HL-60/S4 treated with phorbol 12-myristate 13-acetate at 8.2 ng/mL for 4 days and 3 days (cell line): ENCODE data around the gene NELFA.

Experiments
- in situ Hi-C: fragments of 300-500 bp; cut with MboI; formaldehyde crosslinking; loops from 2 replicates; pipeline ENCODE4 v1.15.0; 2022; ENCODE audit warnings: low sequenced_read_pairs

Gene NELFA

DNA sequence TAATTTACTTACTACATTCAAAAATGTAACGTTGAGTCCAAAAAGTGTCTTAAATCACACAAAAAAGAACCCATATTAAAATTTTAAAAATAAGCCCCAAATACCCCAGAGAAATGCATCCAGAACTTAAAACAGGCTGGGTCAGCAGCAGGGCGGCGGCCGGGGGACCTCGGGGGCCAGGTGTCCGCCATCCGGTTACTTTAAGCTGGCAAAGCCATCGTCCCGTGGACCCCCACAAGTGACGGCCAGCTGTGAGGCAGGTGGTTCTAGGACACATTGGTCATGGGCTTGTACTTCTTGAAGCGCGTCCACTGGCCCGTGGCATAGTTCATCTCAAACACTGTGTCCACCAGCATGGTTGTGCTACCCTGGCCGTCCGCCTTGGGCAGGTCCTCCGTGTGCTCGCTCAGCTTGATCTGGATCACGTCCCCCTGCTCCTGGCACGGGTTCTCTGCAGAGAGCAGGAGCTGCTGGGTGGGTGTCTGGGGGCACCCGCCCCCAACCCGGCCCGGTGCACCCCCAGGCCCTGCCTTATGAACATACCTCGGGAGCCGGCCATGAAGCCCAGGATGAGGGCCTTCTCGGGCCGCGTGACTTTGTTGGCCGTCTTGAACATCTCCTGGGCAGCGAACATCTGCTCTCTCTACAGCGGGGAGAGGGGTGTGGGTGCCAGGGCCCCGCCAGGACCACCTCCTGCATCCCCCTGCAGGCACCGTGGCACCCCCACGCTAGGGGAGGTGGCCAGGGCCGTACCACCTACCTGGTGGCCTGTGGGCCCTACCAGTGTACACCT is 25.5 kb downstream of the NELFA start:
- in situ Hi-C loops = no loop called here

DNA sequence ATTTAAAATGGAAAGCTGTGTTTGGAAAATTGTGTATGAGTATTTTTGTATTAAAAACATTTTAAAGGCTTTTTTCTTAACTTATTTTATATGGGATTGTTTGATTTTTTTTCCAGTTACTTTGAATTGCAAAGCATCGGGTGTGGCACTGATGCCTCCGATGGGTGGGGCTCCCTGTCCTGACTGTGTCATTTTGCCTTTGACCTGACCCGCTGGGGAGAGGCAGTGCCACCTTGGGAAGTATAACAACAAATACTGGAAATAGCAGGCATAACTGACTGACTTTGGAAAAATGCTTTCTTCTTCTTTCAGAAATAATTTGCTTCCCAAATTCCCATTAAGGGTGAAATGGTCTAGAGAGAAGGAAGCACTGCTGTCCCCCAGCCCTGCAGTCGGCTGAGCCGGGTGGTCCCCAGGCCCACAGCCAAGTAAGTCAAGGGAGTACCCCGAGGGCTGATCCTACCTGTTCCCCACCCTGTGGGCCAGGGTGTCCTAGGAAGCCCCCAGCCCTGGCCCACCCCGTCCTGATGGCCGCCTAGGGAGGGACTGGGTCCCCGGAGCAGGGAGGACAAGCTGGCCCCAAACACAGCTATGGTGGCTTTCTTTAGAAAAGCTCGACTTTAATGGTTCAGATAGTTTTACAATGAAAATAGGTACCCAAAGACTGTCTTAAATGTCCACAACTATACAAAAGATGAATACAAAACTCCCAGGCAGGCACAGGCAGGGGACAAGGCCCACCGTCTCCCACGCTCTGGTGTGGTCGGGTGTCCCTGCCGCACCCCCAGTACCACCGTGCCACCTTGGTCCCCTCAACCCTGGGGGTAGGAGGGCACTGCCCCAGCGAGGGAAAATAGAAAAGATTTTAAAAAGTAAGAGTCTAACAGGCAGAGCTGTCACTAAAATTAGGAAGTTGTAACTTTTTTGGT is 26.4 kb downstream of the NELFA start:
- in situ Hi-C loops = no loop called here

DNA sequence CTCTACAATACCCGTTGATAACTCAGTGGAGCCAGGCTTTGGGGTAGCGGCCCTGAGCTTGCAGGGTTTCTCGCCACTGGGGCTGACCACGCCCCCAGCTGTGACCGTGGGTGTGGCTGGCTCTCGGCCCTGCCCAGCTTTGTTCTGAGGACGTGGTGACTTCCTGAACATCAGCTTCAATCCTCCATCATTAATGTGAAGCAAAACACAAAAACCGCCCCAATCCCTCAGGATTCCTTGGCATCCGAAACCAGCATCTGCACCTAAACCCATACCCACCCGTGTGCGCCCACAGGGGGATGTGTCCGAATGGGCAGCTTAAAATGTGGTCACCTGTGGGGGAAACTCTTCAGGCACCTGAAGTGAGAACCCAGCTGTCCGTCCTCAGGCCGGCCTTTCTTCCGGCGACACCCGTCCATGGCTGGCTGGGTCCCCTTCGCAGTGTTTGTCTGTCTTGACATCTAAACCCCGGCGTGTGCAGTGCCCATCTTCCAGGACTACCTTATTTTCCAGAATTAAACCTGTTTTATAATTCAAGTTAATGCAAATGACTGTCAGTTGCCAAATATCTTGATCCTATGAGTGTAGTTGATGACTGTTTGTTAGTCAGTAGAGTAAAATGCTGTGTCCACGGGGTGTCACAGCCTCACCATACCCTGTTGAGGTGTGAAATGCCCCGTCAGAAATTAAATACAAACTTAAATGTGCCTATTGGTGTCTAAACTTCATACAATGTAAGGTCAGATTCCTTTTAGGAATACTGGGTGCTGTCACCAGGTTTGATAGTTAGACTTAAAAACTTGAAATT is 27.3 kb downstream of the NELFA start:
- in situ Hi-C loops = no loop called here

DNA sequence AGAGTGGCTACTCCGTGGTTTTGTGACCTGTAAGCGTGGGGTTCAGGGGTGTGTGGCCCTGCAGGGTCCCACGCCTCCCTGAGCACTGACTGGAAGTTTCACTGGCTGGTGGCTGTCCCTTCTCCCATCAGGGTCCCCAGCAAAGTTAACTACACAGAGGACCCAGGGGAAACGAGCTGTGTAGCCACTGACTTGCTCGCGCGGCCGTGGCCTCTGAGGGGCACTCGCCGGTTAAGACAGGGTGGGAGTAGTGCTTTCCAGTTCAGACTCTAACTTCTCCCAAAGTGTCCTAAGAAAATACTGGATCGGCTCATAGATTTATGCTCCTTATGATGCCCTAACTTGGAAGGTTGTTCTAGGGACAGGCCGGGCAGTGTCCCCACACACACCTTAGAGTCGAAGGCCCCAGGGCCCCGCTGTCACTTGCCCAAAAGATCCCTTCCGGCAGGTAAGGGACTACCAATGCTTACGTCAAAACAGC is 28.2 kb downstream of the NELFA start:
- in situ Hi-C loops = no loop called here

DNA sequence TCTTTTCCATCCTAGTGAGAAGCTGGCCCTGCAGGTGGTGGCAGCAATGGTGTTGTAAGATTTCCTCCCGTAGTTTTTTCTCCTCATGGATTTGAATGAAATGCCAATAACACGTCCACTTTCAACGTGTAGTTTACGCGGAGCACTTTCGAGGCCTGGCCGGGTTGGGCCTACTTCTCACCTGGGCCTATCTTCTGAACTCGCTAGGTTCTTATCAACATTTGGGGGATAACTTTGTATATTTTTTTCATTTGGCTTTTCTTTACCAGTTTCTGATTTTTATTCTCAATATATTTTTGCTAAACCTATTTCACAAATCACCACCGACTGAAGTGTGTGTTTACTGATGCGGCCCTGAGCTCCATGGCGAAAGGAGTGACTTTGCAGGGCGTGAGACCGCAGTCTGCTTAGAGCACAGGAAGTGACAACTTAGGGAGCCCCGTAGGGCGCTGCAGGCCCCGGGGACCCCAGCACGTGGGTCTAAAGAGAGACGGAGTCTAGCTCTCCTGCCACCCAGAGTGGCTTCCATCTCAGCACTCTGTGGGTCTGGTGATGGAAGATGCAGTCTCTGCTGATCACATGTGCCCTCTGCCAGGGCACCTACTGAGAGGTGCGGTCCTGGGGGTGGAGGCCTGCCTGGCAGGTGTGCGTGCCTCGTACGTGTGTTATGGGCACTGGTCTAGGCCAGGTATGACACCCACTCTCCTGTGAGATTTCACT is 29.1 kb downstream of the NELFA start:
- in situ Hi-C loops = no loop called here

DNA sequence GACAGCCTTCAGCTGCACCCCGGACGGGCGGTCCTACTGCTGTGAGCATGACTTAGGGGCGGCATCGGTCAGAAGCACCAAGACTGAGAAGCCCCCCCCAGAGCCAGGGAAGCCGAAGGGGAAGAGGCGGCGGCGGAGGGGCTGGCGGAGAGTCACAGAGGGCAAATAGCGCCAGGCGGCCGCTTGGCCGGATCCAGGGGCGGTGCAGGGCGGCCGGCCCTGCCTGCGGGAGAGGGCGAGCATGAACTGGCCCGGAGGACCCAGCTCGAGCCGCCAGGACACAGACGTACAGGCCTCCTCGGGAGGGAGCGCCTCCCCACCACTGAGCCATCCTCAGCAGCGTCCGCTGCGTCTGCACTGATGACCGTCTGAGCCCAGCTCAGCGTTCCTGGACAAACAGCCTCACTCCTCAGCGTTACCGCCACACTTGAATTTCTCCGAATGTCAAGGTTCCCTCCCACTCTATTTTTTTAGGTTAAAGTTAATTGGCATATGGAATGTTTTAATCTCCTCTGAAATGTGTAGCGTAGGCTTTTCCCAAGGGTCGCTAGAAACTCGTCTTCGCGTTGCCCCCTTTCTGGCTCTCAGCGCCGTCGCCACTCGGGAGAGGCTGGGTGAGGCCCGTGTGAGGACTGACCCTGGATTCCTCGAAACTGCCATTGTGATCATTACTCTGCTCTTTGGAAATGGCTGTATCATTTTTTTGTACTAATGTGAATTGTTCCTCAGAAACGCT is 29.9 kb downstream of the NELFA start:
- in situ Hi-C loops = no loop called here

DNA sequence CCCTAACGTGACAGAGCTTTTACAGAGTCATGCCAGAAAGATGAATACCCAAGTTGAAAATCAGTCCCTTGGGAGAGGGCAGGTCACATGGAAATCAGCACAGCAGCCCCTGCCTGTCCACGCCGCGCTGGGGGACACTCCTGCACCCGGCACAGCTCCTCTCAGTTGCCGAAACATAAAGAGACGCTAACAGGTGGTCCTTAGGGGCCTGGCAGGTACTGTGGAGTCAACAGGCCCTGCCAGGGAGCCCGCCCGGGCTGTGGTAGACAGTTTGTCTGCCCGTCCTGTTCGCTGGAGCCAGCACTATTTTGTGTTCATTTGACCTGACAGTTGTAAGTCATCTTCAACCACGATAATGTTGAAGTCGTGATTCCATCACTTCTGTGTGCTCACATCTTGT is 30.5 kb downstream of the NELFA start:
- in situ Hi-C loops = no loop called here

DNA sequence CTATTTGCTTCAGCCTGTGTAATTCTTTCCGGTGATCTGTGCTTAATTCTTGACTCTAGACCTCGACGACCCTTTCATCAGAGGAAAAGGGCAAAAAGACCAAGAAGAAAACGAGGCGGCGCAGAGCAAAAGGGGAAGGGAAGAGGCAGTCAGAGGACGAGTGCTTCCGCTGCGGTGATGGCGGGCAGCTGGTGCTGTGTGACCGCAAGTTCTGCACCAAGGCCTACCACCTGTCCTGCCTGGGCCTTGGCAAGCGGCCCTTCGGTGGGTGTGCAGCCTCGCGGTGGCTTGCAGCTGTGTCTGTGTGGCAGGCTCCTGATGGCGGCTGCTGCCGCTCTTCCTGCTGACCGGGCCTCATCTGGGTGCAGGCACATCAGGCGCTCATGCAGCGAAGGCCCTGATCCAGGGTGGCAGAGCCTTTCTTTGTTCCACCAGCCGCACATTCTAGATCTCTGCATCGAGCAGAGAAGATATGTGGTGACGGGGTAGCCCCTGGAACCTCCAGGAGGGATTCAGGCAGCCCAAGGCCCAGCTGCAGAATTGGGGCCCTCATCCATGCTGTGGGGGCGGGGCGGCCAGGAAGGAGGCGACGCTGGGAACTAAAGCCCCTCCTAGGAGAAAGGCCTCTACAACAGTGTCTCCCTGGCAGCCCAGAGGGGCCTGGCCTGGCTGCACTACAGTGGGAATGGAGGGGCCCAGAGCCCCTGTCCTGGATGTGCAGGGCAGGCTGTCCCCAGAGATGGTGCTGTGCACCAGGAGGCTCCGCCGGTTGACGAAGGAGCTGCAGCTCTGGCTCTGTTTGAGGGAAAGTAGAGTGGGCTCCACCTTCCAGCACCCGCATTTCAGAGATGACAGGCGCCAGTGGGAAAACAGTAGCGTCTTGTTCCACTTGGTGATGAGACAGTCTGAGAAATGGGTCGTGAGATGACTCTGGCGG is 32.1 kb downstream of the NELFA start:
- in situ Hi-C loops = no loop called here

DNA sequence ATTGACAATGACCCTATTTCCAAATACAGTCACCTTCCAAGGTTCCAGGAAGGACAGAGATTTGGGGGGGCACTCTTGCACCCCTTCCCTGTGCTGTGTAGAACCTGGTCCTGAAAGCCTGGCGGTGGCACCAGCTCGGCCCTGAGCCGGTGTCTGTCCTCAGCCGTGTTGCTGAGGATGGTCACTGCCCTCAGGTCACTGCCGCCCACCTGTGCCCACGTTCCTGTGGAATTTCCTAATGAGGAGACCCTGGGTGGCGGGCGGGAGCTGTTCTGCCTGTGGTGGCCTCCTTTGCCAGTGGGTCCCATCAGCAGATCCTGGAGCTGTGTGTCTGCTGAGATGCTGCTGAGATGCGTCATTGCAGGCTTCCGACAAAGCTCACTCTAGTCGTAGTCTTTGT is 32.9 kb downstream of the NELFA start:
- in situ Hi-C loops = no loop called here

DNA sequence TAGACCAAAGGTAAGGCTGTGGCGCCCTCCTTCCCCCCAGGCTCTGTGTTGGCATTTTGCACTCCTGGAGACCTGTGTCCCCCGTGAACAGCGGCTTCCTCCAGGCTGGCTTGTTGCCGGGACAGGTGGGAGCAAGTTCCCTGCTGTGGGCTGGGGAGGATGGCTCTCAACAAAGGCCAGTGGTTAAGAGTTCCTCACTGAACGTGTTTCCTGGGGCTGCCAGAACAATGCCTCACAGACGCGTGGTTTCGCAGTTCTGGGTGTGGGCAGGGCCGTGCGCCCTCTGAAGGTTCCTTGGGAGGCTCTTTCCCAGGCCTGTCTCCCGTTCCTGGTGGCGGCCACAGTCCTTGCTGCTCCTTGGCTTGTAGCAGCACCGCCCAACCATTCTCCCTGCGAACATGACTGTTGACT is 33.4 kb downstream of the NELFA start:
- in situ Hi-C loops = no loop called here

DNA sequence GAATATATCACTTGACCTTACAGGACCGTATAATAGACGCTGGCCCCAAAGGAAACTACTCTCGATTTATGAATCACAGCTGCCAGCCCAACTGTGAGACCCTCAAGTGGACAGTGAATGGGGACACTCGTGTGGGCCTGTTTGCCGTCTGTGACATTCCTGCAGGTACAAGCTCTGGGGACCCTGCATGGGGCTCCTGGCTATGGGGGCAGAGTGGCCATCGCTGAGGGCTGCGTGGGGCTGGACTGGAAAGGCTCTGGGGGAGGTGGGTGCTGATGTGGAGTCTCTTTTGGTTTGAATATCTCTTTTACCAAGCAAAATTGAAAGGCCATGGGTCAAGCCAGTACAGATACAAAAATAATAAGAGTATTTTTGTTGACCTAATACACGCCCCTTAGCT is 33.9 kb downstream of the NELFA start:
- in situ Hi-C loops = no loop called here

DNA sequence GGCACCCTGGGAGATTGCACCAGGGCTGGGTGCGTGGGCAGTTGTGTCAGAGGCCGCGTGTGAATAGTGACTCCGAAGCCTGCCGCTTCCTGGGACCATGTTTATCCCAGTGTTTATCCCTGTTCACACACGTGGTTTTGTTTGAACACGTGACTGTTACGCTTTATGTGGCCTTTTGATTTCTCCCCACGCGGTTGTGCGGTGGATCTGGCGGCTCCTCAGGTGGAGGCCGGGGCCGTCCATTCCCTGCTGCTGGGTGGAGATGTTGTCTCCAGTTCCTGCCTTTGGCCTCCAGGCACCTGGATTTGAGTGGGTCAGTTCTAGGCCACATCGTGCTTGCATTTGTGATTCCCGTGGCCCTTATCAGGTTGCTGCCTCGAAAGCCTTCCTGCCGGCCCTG is 35.1 kb downstream of the NELFA start:
- in situ Hi-C loops = no loop called here

DNA sequence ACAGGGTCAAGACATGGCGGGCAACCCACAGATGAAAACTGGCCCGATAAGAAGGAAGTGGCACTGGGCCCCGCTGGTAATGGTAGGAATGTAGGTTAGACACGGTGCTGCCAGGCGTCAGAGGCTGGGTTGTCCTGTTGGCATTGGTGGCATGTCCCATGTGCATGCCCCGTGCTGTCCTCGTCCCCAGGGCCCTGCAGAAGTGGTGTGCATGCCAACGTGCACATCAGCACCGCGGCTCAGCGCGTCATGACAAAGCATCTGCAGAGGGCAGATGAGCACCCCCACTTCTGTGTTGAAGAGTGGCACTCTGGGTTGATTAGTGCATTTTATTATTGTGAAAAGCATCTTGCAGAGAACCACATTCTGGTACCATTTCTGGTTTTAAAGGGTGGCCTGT is 35.6 kb downstream of the NELFA start:
- in situ Hi-C loops = no loop called here

DNA sequence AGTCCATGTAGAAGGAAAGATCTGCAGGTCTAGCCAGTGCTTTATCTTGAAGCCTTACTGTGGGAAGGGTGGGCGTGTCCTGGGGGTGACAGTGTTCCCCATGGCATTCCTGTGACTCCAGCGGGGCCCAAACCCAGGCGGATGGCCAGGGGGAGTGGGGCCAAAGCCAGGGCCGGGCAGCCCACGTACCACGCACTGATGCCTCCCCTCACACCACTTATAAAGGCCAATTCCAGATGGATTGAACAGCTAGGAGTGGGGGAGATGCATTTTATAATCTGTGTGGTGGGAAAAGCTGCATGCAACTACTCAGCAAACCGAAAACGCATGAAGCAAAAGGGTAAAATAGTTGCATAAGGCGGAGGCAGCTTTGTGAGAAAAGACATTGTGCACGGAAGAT is 36.4 kb downstream of the NELFA start:
- in situ Hi-C loops = no loop called here

DNA sequence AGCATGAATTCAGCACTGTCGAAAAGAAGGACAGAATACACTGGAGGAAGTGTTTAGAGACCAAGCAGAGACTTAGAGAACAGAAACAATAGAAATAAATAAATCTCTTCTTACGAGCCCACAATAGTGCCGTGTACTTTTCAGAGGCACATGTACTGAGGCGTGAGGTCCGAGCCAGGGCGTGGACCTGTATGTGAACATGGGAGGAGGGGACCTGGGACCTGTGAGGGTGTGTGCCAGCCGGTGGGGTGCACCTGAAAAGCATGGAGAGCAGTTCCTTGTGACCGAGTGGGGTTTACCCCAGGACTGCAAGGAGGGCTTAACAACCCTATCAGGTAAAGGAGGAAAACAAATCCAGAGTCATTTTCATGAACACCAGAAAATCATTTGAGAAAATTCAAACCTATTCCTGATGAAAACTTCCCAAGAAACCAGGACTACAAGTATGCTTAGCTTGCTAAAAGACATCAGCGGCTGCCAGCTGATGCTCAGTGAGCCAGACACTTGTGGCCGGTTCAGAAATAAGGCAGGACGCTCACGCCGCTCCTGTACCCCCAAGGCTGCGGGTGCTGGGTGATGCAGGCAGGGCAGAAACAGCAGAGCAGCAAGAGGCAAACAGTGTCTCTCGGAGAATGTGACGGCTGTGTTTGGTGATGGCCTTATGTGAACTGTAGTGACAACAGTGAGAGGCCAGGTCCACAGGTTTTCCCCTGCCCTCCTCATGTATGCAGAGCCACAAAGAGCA is 37.1 kb downstream of the NELFA start:
- in situ Hi-C loops = no loop called here

DNA sequence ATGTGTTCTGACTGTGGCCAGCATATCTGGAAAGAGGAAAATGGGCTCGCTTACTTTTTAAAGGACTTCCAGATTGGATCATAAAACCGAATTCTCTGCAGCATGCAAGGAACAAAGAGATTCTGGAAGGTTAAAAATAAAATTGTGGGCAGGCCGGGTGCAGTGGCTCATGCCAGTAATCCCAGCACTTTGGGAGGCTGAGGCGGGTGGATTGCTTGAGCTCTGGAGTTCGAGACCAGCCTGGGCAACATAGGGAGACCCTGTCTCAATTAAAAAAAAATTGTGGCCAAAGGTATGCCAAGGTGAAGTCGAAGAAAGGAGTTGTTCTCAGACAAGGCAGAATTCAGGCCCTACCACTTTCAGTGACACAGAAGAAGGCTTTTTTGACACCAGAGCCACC is 37.8 kb downstream of the NELFA start:
- in situ Hi-C loops = no loop called here

DNA sequence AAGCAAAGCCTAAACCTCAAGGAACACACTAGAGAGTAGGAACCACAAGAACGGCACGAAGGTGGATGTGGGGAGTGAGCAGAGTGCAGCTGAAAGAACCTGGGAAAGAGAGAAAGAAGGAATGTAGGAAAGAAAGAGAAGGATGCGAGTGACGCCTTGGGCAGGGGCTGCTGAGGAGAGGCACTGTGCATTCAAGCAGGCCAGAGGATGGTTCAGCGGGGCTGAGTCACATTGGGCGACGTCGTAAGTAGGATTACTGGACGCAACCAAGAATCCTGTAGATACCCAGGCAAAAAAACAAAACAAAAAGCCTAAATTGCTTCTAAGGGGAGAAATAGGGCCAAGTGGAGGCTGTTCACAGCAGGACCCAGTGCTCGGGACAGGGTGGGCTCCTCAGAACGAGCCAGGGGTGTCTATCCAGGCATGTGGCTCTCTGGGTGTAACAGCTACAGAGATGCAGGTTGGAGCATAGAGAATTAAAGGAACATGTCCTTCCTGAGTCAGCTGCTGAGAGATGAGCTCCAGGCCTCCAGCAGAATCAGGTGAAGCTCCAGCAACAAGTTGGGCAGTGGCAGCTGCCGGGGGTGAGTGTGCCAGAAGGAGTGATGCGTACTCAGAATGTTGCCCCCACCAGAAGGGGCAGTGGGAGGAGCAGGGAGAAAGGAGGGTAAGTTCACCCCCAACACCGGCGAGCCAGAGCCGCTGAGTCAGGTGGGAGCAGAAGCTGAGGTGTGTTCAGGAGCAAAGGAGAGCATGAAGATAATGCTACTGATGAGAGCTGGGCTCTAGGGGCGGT is 38.6 kb downstream of the NELFA start:
- in situ Hi-C loops = no loop called here
